NCI-H2196 treated with DMSO at 0.1 percent for 48 hours (cell line): Measurements from ENCODE around the gene IRF3.
"Not testable (repeated sequence)": the region's sequence is repeated elsewhere in the genome, so short reads cannot be mapped to it uniquely, and the experiment has no call there.

Source experiments
- DNase-seq: peaks from one replicate; lab custom pipeline; 2025; ENCODE audit not compliant: unreplicated experiment; lab: John Stamatoyannopoulos, UW

Gene IRF3

GRCh38 chr19:49651029-49651819, 14.4 kb downstream of the IRF3 start:
- DNase-seq: no peak

- DNase-seq: no peak
Measured at GRCh38 chr19:49646586-49646985, 19.1 kb downstream of the IRF3 start.

- DNase-seq: no peak
Measured at GRCh38 chr19:49645995-49646394, 19.7 kb downstream of the IRF3 start.

GRCh38 chr19:49645592-49645991, 20.1 kb downstream of the IRF3 start:
- no peak for DNase-seq

- DNase-seq: no peak
Measured at GRCh38 chr19:49643466-49643865, 22.2 kb downstream of the IRF3 start.

GRCh38 chr19:49642492-49643035, 23.1 kb downstream of the IRF3 start:
- no peak for DNase-seq

- DNase-seq: peak; percentile 98
Measured at GRCh38 chr19:49641688-49642491, 23.8 kb downstream of the IRF3 start, which contains the start of gene SCAF1. SCAF1 (plus strand) TSS chr19:49642209; CDS start chr19:49645027, 2,818 bp downstream.

- peak; percentile 100 for DNase-seq
Measured at GRCh38 chr19:49640113-49640898, 25.4 kb downstream of the IRF3 start, which contains the start of gene RRAS. RRAS (minus strand) TSS chr19:49640143; CDS start chr19:49640098, 45 bp downstream.

- no peak for DNase-seq
Measured at GRCh38 chr19:49639401-49640112, 26.1 kb downstream of the IRF3 start.

- DNase-seq: no peak
Measured at GRCh38 chr19:49637821-49638738, 27.6 kb downstream of the IRF3 start.

- DNase-seq: no peak
Measured at GRCh38 chr19:49636233-49636932, 29.3 kb downstream of the IRF3 start.

- DNase-seq: no peak
Measured at GRCh38 chr19:49635530-49636232, 30.0 kb downstream of the IRF3 start.

- DNase-seq: not testable (repeated sequence)
Measured at GRCh38 chr19:49633273-49633672, 32.4 kb downstream of the IRF3 start.

GRCh38 chr19:49632576-49632975, 33.1 kb downstream of the IRF3 start:
- no peak for DNase-seq

GRCh38 chr19:49631610-49632192, 34.0 kb downstream of the IRF3 start:
- DNase-seq: no peak

GRCh38 chr19:49631014-49631588, 34.6 kb downstream of the IRF3 start:
- no peak for DNase-seq

- no peak for DNase-seq
Measured at GRCh38 chr19:49629659-49630058, 36.0 kb downstream of the IRF3 start.
